Left lung (tissue), 10 donors: Measurements from ENCODE around the gene PYGB. TPM values are rescaled to one million over a fixed set of nuclear protein-coding genes. Genes with fewer than 3 reads are reported as not detected.
"Not testable (repeated sequence)": the region's sequence is repeated elsewhere in the genome, so short reads cannot be mapped to it uniquely, and the experiment has no call there.

Source experiments
- ATAC-seq: fragments of 200-7000 bp; cut with Tn5 transposase; one replicate; pipeline ENCODE4 v1.9.1; 2020; ENCODE audit warnings: moderate library complexity
- DNase-seq, 4 donors: peaks; one replicate each; pipeline ENCODE4 v3.0.0-alpha.2; 2013 to 2020
- H3K27ac ChIP-seq, 2 donors: fragments of 200-600 bp; sonication (generic) in 1 of 2; one replicate each; pipeline versions ENCODE4 v1.5.0 to v1.8.0; 2020 to 2021
- H3K27me3 ChIP-seq, 2 donors: fragments of 200-600 bp; sonication (generic) in 1 of 2; one replicate each; pipeline versions ENCODE4 v1.5.0 to v1.8.0; 2020 to 2021
- H3K36me3 ChIP-seq, 2 donors: fragments of 200-600 bp; sonication (generic) in 1 of 2; one replicate each; pipeline versions ENCODE4 v1.5.0 to v1.8.0; 2020 to 2021
- H3K4me1 ChIP-seq, 2 donors: fragments of 200-600 bp; one replicate each; pipeline ENCODE4 v1.8.0; 2021
- H3K4me3 ChIP-seq, 2 donors: fragments of 200-600 bp; sonication (generic) in 1 of 2; one replicate each; pipeline versions ENCODE4 v1.5.0 to v1.8.0; 2020 to 2021; ENCODE audit warnings: mild to moderate bottlenecking in 1 of 2
- H3K9me3 ChIP-seq, 2 donors: fragments of 200-600 bp; sonication (generic) in 1 of 2; one replicate each; pipeline versions ENCODE4 v1.5.0 to v1.8.0; 2020 to 2021
- CTCF ChIP-seq, 2 donors: fragments of 200-600 bp; sonication (generic) in 1 of 2; IDR thresholded peaks; one replicate each; pipeline versions ENCODE4 v1.5.0 to v1.8.0; 2021; ENCODE audit warnings: antibody characterized with exemption in 2 of 2
- intact Hi-C, 2 donors: fragments of 100-400 bp; cut with DNase I; formaldehyde crosslinking; loops; one replicate each; pipeline versions ENCODE4 v1.11.2 to v1.14.2; 2022
- polyA plus RNA-seq, 6 donors: library from polyadenylated mRNA; unstranded; fragments of 120-200 nt; gene quantifications; one replicate each; pipeline ENCODE4 v1.2.1, GENCODE V29; 2013; ENCODE audit not compliant: insufficient read length in 6 of 6
- total RNA-seq, 2 donors: library from RNA; stranded (reverse); fragmentation: NEBNext Ultra II Directional; extraction: Animal tissue kit (Norgen Biotek cat#: 25700); gene quantifications; one replicate each; pipeline ENCODE4 v1.2.1, GENCODE V29; 2021
- donor health status: DM: no; HTN: yes; CAD: no.
- donor health status: DM: no; HTN: no; CAD: no.

The PYGB gene
- total and polyA plus RNA-seq, 8 donors, result 37.8 to 81.3 (median 47.8) TPM

GRCh38 chr20:25258476-25258805, 10.6 kb downstream of the PYGB start:
- Histone ChIP-seq H3K4me1 (peaks cover 0 to 21% of the 10 kb centered on the region in 2 donors), H3K4me3 (no peak overlapping the region), H3K9me3 (no peaks in the 10 kb centered on the region), H3K36me3 (peaks cover 0 to 28% of the 10 kb centered on the region in 2 donors), H3K27ac (no peak overlapping the region), H3K27me3 (no peaks in the 10 kb centered on the region)
- intact Hi-C loops, result no loop called here
- TF ChIP-seq CTCF (IDR thresholded peaks at IDR 0.05), result no peak
- ATAC-seq, result no peak
- DNase-seq, result no peak

- Histone ChIP-seq H3K9me3 (no peaks in the 10 kb centered on the region), H3K36me3 (peaks cover 0 to 28% of the 10 kb centered on the region in 2 donors), H3K4me3 (no peak overlapping the region), H3K27ac (no peak overlapping the region), H3K4me1 (peaks cover 0 to 19% of the 10 kb centered on the region in 2 donors), H3K27me3 (no peaks in the 10 kb centered on the region)
- no peak for ATAC-seq
- no peak for DNase-seq
- intact Hi-C loops, result no loop called here
- no peak for TF ChIP-seq CTCF (IDR thresholded peaks at IDR 0.05)
These were observed 10.9 kb downstream of the PYGB start for GRCh38 chr20:25258828-25259227.

GRCh38 chr20:25259358-25259757, 11.5 kb downstream of the PYGB start:
- ATAC-seq (no peak), DNase-seq (no peak)
- no peaks in the 10 kb centered on the region for H3K9me3 ChIP-seq
- no peaks in the 10 kb centered on the region for H3K27me3 ChIP-seq
- H3K4me1 ChIP-seq, result peaks cover 0 to 16% of the 10 kb centered on the region in 2 donors
- TF ChIP-seq CTCF (IDR thresholded peaks at IDR 0.05), result no peak
- no peak overlapping the region for H3K27ac ChIP-seq
- no peak overlapping the region for H3K4me3 ChIP-seq
- intact Hi-C loops, result no loop called here
- H3K36me3 ChIP-seq, result peaks cover 0 to 28% of the 10 kb centered on the region in 2 donors

GRCh38 chr20:25259788-25260254, 11.9 kb downstream of the PYGB start:
- no peaks in the 10 kb centered on the region for H3K27me3 ChIP-seq
- H3K36me3 ChIP-seq, result peaks cover 0 to 28% of the 10 kb centered on the region in 2 donors
- H3K9me3 ChIP-seq, result no peaks in the 10 kb centered on the region
- H3K4me1 ChIP-seq, result peaks cover 0 to 13% of the 10 kb centered on the region in 2 donors
- ATAC-seq (no peak), DNase-seq (no peak)
- no peak overlapping the region for H3K4me3 ChIP-seq
- intact Hi-C loops, result no loop called here
- no peak for TF ChIP-seq CTCF (IDR thresholded peaks at IDR 0.05)
- H3K27ac ChIP-seq, result no peak overlapping the region

GRCh38 chr20:25260770-25261437, 13.0 kb downstream of the PYGB start:
- H3K9me3 ChIP-seq, H3K4me1 ChIP-seq, H3K27me3 ChIP-seq, ATAC-seq, H3K4me3 ChIP-seq, intact Hi-C loops, DNase-seq, H3K27ac ChIP-seq: not testable (repeated sequence)
- H3K36me3 ChIP-seq, result peaks cover 0 to 28% of the 10 kb centered on the region in 2 donors
